HG03066 (cell line): Measurements from ENCODE around the gene ERBB4.

Experiments
- ATAC-seq: cut with Tn5 transposase; IDR thresholded peaks from one replicate; pipeline ENCODE4 v1.9.1; 2021; ENCODE audit warnings: low read depth; ENCODE audit not compliant: unreplicated experiment

Gene ERBB4

GRCh38 chr2:212538305-212539071 is at the start of gene ERBB4:
ERBB4 (minus strand) TSS chr2:212538802; CDS start chr2:212538530, 272 bp downstream.
- ATAC-seq: no peak

GRCh38 chr2:212580117-212580516 is 41.5 kb upstream of the ERBB4 start:
- no peak for ATAC-seq

GRCh38 chr2:212556296-212556695 is 17.7 kb upstream of the ERBB4 start:
- no peak for ATAC-seq

DNA sequence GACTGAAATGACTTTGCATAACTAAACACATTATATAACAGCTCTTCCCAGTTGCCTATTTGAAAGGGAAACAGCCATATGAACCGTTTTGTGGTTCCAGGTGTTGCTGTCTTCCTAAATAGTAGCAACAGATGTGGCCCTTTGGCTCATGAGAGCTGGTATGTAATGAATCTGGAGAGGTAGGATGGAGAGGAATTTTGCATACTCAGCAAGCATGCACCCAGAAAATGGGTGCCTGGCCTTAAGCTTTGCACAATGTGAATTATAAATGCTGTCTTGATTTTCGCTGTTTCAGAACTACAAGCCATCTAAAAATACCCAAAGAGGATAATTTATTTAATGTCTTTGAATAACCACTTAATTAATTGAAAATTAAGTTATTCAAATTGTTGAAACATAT is 15.6 kb upstream of the ERBB4 start:
- no peak for ATAC-seq

DNA sequence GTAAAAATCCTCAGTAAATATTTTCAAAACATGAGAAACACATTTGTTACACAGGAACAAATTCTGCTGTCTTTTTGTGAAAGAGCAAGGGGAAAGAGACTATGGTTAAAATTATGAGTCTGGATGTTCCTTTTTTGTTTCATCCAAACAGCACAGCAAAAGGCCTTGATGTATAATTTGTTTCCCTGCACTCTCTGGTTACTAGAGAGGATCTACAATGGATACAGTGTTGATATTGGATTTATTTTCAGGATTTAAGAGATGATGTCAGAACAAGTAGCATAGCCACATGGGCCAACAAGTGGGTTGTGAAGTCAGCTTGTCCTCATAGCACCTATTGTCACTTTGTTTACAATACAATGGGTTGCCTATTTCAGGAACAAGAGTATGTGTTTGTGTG is 11.3 kb upstream of the ERBB4 start:
- ATAC-seq: no peak

DNA sequence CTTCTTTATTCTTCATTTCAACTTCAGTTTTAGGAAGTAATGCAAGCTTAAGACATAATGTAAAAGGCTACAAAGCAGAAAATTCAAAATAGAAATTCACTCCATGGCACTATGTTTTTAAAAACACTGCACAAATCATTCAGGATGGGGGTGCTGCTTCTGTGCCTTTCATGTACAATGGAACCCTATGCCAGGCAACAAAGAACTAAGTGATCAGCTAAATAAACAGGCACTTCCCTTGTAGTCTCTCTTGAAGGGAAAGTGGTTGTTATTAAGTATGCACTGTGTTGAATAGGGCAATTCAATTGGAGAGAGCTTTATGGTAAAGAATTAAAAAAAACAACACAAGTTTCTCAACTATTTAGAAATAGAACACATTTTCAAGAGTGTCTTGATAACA is 10.9 kb upstream of the ERBB4 start:
- no peak for ATAC-seq

GRCh38 chr2:212548455-212548819 is 9.8 kb upstream of the ERBB4 start:
- no peak for ATAC-seq

- ATAC-seq: no peak
These were observed 9.3 kb upstream of the ERBB4 start for GRCh38 chr2:212547716-212548454.

GRCh38 chr2:212546669-212547068 is 8.1 kb upstream of the ERBB4 start:
- ATAC-seq: no peak

- ATAC-seq: no peak
These were observed 1.7 kb upstream of the ERBB4 start for GRCh38 chr2:212540341-212540740.

- ATAC-seq: no peak
These were observed 674 bp upstream of the ERBB4 start for GRCh38 chr2:212539072-212539880.

DNA sequence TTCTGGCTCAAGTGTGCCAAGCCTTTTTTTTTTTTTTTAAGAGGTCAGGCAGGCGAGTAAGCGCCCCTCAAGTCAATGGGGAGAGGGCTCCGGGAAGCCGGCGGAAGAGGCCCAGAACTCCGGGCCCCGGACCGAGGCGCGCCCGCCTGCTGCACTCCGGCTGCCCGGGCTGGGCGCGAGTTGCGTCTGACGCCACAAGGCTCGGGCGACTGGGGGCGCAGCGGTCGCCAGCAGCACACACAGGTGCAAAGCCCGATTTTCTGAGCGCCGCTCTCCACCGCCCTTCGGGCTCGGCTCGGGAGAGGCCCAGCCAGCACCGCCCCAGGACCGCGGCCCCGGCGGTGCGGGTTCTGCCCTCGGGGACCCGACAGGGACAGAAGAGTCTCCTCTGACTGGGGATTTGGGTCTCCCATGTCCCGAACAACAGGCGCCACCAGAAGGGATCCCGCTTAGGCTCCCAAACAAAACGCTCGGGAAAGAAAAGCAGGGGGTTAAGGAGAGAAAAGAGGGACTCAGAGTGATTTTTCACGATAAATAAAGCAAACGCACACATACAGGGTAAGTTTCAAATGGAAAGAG is 787 bp downstream of the ERBB4 start:
- ATAC-seq: no peak

- ATAC-seq: no peak
These were observed 1.5 kb downstream of the ERBB4 start for GRCh38 chr2:212536817-212537725.

- ATAC-seq: no peak
These were observed 2.4 kb downstream of the ERBB4 start for GRCh38 chr2:212535996-212536816.

DNA sequence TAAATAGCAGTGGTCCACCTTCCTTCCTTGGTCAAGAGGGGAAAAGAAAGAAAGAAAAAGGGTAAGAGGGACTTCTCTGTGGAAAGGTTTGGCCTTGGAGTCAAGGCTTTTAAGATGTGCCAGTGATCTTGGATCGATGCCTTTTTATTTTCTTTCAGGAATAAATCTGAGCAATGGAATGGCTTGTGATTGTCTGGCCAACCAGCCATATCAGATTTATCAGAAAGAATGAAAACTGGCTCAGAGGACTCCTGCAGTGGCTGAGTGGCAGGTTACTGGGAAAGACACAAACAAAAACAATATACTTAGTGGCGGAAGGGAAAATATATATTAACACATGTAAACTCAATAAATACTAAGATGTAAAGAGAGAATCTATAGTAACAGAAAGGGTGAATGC is 4.3 kb downstream of the ERBB4 start:
- ATAC-seq: no peak

- ATAC-seq: no peak
These were observed 6.0 kb downstream of the ERBB4 start for GRCh38 chr2:212532585-212532984.

- ATAC-seq: no peak
These were observed 6.5 kb downstream of the ERBB4 start for GRCh38 chr2:212532087-212532486.

GRCh38 chr2:212531499-212531898 is 7.1 kb downstream of the ERBB4 start:
- ATAC-seq: no peak

- ATAC-seq: no peak
These were observed 7.6 kb downstream of the ERBB4 start for GRCh38 chr2:212530991-212531390.
